Breast epithelium (tissue), 3 donors: ENCODE measurements around the gene LITAFD.

Source experiments
- CTCF ChIP-seq, 3 donors: fragments of 450-650 bp; IDR thresholded peaks; one replicate each; pipeline ENCODE4 v1.5.1; 2016 to 2017; ENCODE audit warnings: antibody characterized with exemption in 3 of 3, mild to moderate bottlenecking in 3 of 3, moderate library complexity in 3 of 3
- POLR2A ChIP-seq: fragments of 450-650 bp; IDR thresholded peaks from one replicate; pipeline ENCODE4 v1.6.1; 2016; ENCODE audit warnings: antibody characterized with exemption, mild to moderate bottlenecking, moderate library complexity
- POLR2AphosphoS5 ChIP-seq, 3 donors: sonication (generic); formaldehyde crosslinking; IDR thresholded peaks; one replicate each; pipeline ENCODE4 v1.6.1; 2017; ENCODE audit warnings: antibody characterized with exemption in 3 of 3

GRCh38 chr16:8925455-8925854 is 43.3 kb downstream of the LITAFD start:
- TF ChIP-seq CTCF (IDR thresholded peaks at IDR 0.05) (no peak), POLR2AphosphoS5 (IDR thresholded peaks at IDR 0.05) (no peak), POLR2A (no peak)
